Gastroesophageal sphincter (tissue), 4 donors: ENCODE results near the gene LDLRAD4. TPM values are rescaled to one million over a fixed set of nuclear protein-coding genes. Genes with fewer than 3 reads are reported as not detected.

Experiments
- ATAC-seq: fragments of 150-250 bp; one replicate; pipeline ENCODE4 v1.9.1; 2016; ENCODE audit warnings: mild to moderate bottlenecking, moderate library complexity
- H3K27ac ChIP-seq, 4 donors: fragments of 200-600 bp; sonication (generic) in 3 of 4; 1 replicate in 3 of 4; 2 replicates in 1 of 4; pipeline ENCODE4 v1.5.1; 2016 to 2019
- H3K27me3 ChIP-seq: fragments of 200-600 bp; sonication (generic); one replicate; pipeline ENCODE4 v1.5.1; 2019
- H3K36me3 ChIP-seq, 2 donors: fragments of 200-600 bp; sonication (generic); one replicate each; pipeline ENCODE4 v1.5.1; 2019; ENCODE audit warnings: control low read depth in 1 of 2
- H3K4me1 ChIP-seq, 3 donors: fragments of 200-600 bp; sonication (generic); 1 replicate in 2 of 3; 2 replicates in 1 of 3; pipeline ENCODE4 v1.5.1; 2016 to 2019; ENCODE audit warnings: control low read depth in 2 of 3
- H3K4me3 ChIP-seq, 2 donors: fragments of 200-600 bp; sonication (generic); one replicate each; pipeline ENCODE4 v1.5.1; 2019; ENCODE audit warnings: mild to moderate bottlenecking in 1 of 2, moderate library complexity in 1 of 2
- H3K9me3 ChIP-seq, 3 donors: fragments of 200-600 bp; sonication (generic); one replicate each; pipeline ENCODE4 v1.5.1; 2017 to 2019; ENCODE audit warnings: control low read depth in 2 of 3
- EP300 ChIP-seq: sonication (generic); formaldehyde crosslinking; IDR thresholded peaks from one replicate; pipeline ENCODE4 v1.6.1; 2017; ENCODE audit warnings: antibody characterized with exemption, mild to moderate bottlenecking
- POLR2A ChIP-seq, 2 donors: fragments of 450-650 bp; IDR thresholded peaks; one replicate each; pipeline ENCODE4 v1.6.1; 2017; ENCODE audit warnings: antibody characterized with exemption in 2 of 2, mild to moderate bottlenecking in 2 of 2, moderate library complexity in 1 of 2
- POLR2AphosphoS5 ChIP-seq: sonication (generic); formaldehyde crosslinking; IDR thresholded peaks from one replicate; pipeline ENCODE4 v1.6.1; 2017; ENCODE audit warnings: antibody characterized with exemption
- WGBS, 2 donors: methylation state at CpG; one replicate each; pipeline ENCODE4 v1.1.5; 2018; ENCODE audit warnings: low coverage in 1 of 2; 5-methylcytosine and 5-hydroxymethylcytosine counted together
- total RNA-seq, 4 donors: library from RNA; depleted of rRNA; stranded (reverse); fragments of >200 nt; gene quantifications; one replicate each; pipeline ENCODE4 v1.1.0, GENCODE V29; 2016
- TF ChIP-seq, protein P1 (sequence below), 4 experiments: fragments of 200-600 bp in 2 of 4; fragments of 450-650 bp in 2 of 4; sonication (generic) in 1 of 4; IDR thresholded peaks; one replicate each; pipeline ENCODE4 v1.5.1; 2017 to 2019; ENCODE audit warnings: antibody characterized with exemption in 4 of 4, mild to moderate bottlenecking in 2 of 4, moderate library complexity in 2 of 4

LDLRAD4 gene
- total RNA-seq, 4 donors from 2014 or later: 28.1 to 85.9 (median 55.2) TPM

GRCh38 chr18:13623348-13623747 is 404.8 kb downstream of the LDLRAD4 start:
- WGBS, 2 donors: 52% methylated on average over 9 of the region's 10 CpGs; no CpG with 5 or more reads in 1 of the 2 donors
- H3K27ac ChIP-seq: no peak overlapping the region
- no peak for TF ChIP-seq POLR2AphosphoS5
- TF ChIP-seq EP300: no peak
- TF ChIP-seq, protein P1, sequence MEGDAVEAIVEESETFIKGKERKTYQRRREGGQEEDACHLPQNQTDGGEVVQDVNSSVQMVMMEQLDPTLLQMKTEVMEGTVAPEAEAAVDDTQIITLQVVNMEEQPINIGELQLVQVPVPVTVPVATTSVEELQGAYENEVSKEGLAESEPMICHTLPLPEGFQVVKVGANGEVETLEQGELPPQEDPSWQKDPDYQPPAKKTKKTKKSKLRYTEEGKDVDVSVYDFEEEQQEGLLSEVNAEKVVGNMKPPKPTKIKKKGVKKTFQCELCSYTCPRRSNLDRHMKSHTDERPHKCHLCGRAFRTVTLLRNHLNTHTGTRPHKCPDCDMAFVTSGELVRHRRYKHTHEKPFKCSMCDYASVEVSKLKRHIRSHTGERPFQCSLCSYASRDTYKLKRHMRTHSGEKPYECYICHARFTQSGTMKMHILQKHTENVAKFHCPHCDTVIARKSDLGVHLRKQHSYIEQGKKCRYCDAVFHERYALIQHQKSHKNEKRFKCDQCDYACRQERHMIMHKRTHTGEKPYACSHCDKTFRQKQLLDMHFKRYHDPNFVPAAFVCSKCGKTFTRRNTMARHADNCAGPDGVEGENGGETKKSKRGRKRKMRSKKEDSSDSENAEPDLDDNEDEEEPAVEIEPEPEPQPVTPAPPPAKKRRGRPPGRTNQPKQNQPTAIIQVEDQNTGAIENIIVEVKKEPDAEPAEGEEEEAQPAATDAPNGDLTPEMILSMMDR (IDR thresholded peaks at IDR 0.05): no peak
- TF ChIP-seq POLR2A (IDR thresholded peaks at IDR 0.05): no peak

DNA sequence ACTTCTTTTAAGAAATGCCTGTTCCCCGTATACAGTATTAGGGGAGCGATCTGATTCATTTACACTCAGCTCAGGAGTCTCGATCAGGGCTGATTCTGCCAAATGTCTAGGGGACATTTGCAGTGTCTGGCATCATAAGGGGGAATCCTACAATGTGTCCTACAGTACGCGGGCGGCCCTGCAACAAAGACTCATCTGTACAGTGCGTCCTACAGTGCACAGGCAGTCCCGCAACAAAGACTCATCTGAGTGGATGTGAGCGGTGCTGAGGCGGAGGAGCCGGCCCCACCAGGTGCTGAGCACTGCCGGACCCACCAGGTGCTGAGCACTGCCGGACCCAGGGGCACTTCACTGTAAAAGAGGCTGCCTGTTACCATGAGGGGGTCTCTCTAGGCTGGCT is 405.3 kb downstream of the LDLRAD4 start:
- H3K27me3 ChIP-seq: no peaks in the 10 kb centered on the region
- no peaks in the 10 kb centered on the region for H3K9me3 ChIP-seq
- H3K27ac ChIP-seq: no peak overlapping the region
- WGBS, 2 donors: 83 to 90% methylated on average over 2 to 5 of the region's 13 CpGs
- H3K4me1 ChIP-seq: peaks cover 0 to 9% (median 0%) of the 10 kb centered on the region in 3 donors
- no peak for ATAC-seq
- TF ChIP-seq, protein P1 (IDR thresholded peaks at IDR 0.05): no peak
- TF ChIP-seq EP300 (no peak), POLR2A (IDR thresholded peaks at IDR 0.05) (no peak), POLR2AphosphoS5 (no peak)
- no peak overlapping the region for H3K4me3 ChIP-seq
- H3K36me3 ChIP-seq: peaks cover 0 to 37% of the 10 kb centered on the region in 2 donors

More at GRCh38 chr18:13623348-13623747, 404.8 kb downstream of the LDLRAD4 start:
- ATAC-seq: no peak
- peaks cover 0 to 9% (median 0%) of the 10 kb centered on the region in 3 donors for H3K4me1 ChIP-seq
- peaks cover 0 to 37% of the 10 kb centered on the region in 2 donors for H3K36me3 ChIP-seq
- no peaks in the 10 kb centered on the region for H3K27me3 ChIP-seq
- H3K4me3 ChIP-seq: no peak overlapping the region
- H3K9me3 ChIP-seq: no peaks in the 10 kb centered on the region

DNA sequence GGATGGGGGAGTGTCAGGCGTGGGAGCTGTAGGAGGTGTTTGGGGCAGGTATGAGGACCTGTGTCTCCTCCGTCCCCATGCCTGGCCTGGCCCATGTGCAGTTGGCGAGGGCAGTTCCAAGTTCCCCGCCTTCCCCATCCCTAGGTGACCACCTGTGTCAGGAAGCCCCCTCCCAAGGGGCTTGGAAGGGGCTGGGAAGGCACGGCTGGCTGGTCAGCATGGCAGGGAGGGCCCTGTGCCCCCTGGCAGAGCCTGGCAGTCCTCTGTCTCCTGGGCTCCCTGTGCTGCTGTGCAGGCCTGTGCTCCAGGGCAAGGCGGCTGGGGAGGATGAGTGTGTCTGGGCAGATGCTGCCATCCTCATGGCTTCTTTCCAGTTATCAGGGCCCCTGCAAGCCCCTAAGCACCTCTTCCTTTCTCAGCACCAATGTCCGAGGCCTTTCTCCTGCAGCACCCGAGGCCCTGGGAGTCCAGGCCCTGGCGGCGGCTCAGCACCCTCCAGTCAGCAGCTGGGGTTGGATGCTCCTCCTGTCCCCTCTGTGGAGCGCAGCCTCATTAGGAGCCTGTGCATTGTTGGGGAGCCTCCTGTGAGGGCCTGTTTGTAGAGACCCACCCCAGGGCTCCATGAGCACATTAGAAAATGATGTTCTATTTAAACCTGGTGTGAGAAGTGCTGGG is 406.1 kb downstream of the LDLRAD4 start:
- Histone ChIP-seq H3K4me3 (no peak overlapping the region), H3K4me1 (peaks cover 0 to 15% (median 0%) of the 10 kb centered on the region in 3 donors), H3K27ac (no peak overlapping the region), H3K9me3 (no peaks in the 10 kb centered on the region), H3K36me3 (peaks cover 0 to 37% of the 10 kb centered on the region in 2 donors), H3K27me3 (no peaks in the 10 kb centered on the region)
- 100% methylated on average over 1 of the region's 11 CpGs; no CpG with 5 or more reads in 1 of the 2 donors for WGBS, 2 donors
- TF ChIP-seq POLR2A (IDR thresholded peaks at IDR 0.05) (no peak), POLR2AphosphoS5 (no peak), EP300 (no peak)
- TF ChIP-seq, protein P1 (IDR thresholded peaks at IDR 0.05): no peak
- ATAC-seq: no peak

DNA sequence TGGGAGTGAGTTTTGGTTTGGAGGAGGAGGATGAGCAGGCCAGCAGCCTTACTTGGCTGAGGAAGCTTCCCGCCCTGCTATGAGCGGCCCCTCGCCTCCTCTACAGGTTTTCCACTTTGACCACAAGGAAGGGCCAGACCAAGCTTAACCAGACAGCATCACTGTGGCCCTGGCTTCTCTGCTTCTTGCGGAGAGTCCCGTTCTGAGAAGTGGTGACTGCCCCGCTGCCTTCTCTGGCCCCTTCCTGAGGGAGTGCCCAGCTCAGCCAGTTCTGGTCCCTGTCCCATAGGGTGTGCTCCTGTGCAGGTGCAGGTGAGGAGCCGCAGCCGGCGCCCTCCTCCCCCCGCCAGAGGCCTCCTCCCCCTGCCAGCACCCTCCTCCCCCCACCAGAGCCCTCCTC is 406.8 kb downstream of the LDLRAD4 start:
- Histone ChIP-seq H3K27me3 (no peaks in the 10 kb centered on the region), H3K27ac (no peak overlapping the region), H3K4me3 (no peak overlapping the region), H3K9me3 (no peaks in the 10 kb centered on the region), H3K36me3 (peaks cover 0 to 37% of the 10 kb centered on the region in 2 donors), H3K4me1 (peaks cover 0 to 20% (median 0%) of the 10 kb centered on the region in 3 donors)
- no peak for ATAC-seq
- 50% methylated on average over 1 of the region's 10 CpGs; no CpG with 5 or more reads in 1 of the 2 donors for WGBS, 2 donors
- TF ChIP-seq EP300: no peak
- TF ChIP-seq POLR2AphosphoS5: no peak
- TF ChIP-seq, protein P1 (IDR thresholded peaks at IDR 0.05): no peak
- TF ChIP-seq POLR2A (IDR thresholded peaks at IDR 0.05): no peak
